ENCODE measurements around the gene ZFP57.
"Not testable (repeated sequence)": the region's sequence is repeated elsewhere in the genome, so short reads cannot be mapped to it uniquely, and the experiment has no call there.

Gene ZFP57

GRCh38 chr6:29696147-29697125, 15.5 kb upstream of the ZFP57 start:
- no peak for DNase-seq (ENCODE audit: low spot score)

- DNase-seq (ENCODE audit: low spot score), result no peak
Observed at GRCh38 chr6:29694637-29695036, 13.7 kb upstream of the ZFP57 start.

GRCh38 chr6:29685718-29686326, 4.9 kb upstream of the ZFP57 start:
- no peak for DNase-seq (ENCODE audit: low spot score)

- DNase-seq (ENCODE audit: low spot score), result no peak
Observed at GRCh38 chr6:29681811-29682210, 859 bp upstream of the ZFP57 start.

- DNase-seq (ENCODE audit: low spot score), result no peak
Observed at GRCh38 chr6:29680416-29680815, 536 bp downstream of the ZFP57 start.

GRCh38 chr6:29679962-29680361, 990 bp downstream of the ZFP57 start:
- no peak for DNase-seq (ENCODE audit: low spot score)

GRCh38 chr6:29678114-29678513, 2.8 kb downstream of the ZFP57 start:
- no peak for DNase-seq (ENCODE audit: low spot score)

GRCh38 chr6:29676981-29677601, 3.9 kb downstream of the ZFP57 start:
- DNase-seq (ENCODE audit: low spot score), result no peak

GRCh38 chr6:29675561-29675960, 5.4 kb downstream of the ZFP57 start:
- DNase-seq (ENCODE audit: low spot score), result no peak

GRCh38 chr6:29674008-29674407, 6.9 kb downstream of the ZFP57 start:
- DNase-seq (ENCODE audit: low spot score), result no peak

- no peak for DNase-seq (ENCODE audit: low spot score)
Observed at GRCh38 chr6:29673161-29673560, 7.8 kb downstream of the ZFP57 start.

- DNase-seq (ENCODE audit: low spot score), result not testable (repeated sequence)
Observed at GRCh38 chr6:29672116-29672515, 8.8 kb downstream of the ZFP57 start.

- DNase-seq (ENCODE audit: low spot score), result no peak
Observed at GRCh38 chr6:29671026-29671425, 9.9 kb downstream of the ZFP57 start.

- DNase-seq (ENCODE audit: low spot score), result no peak
Observed at GRCh38 chr6:29667158-29667557, 13.8 kb downstream of the ZFP57 start.

- DNase-seq (ENCODE audit: low spot score), result no peak
Observed at GRCh38 chr6:29666826-29667130, 14.2 kb downstream of the ZFP57 start.

GRCh38 chr6:29665942-29666825, 14.8 kb downstream of the ZFP57 start:
- DNase-seq (ENCODE audit: low spot score), result no peak

GRCh38 chr6:29663300-29664042, 17.5 kb downstream of the ZFP57 start:
- no peak for DNase-seq (ENCODE audit: low spot score)

- DNase-seq (ENCODE audit: low spot score), result not testable (repeated sequence)
Observed at GRCh38 chr6:29661502-29662141, 19.3 kb downstream of the ZFP57 start.

GRCh38 chr6:29661071-29661470, 19.9 kb downstream of the ZFP57 start:
- no peak for DNase-seq (ENCODE audit: low spot score)

GRCh38 chr6:29656798-29657197, 24.2 kb downstream of the ZFP57 start, which contains the start of gene MOG:
Gene MOG (plus strand): TSS chr6:29657092. CDS start chr6:29657210, 118 bp downstream.
- DNase-seq (ENCODE audit: low spot score), result no peak

- no peak for DNase-seq (ENCODE audit: low spot score)
Observed at GRCh38 chr6:29656157-29656556, 24.8 kb downstream of the ZFP57 start.
